SK-N-SH treated with all-trans-retinoic acid at 6 μM for 48 hours (cell line): ENCODE data around the gene CNDP1.
A peak's percentile ranks its signal among the peaks of the same experiment; 100 is the strongest.

Experiments used
- ATAC-seq: fragments of 200-7000 bp; cut with Tn5 transposase; 3 replicates; pipeline ENCODE4 v1.9.1; 2020; ENCODE audit warnings: mild to moderate bottlenecking, moderate library complexity
- ARNTL ChIP-seq: fragments of 450-650 bp; formaldehyde crosslinking; IDR thresholded peaks from 2 replicates; pipeline ENCODE4 v1.5.0; 2020; ENCODE audit warnings: low read depth, mild to moderate bottlenecking, moderate library complexity, borderline replicate concordance
- BACH2 ChIP-seq: fragments of 250-450 bp; sonication (Bioruptor Pico); IDR thresholded peaks from 2 replicates; pipeline ENCODE4 v1.9.0; 2021; ENCODE audit warnings: mild to moderate bottlenecking, borderline replicate concordance
- CSDC2 ChIP-seq: fragments of 250-450 bp; sonication (Bioruptor Pico); IDR thresholded peaks from 2 replicates; pipeline ENCODE4 v1.5.0; 2020; ENCODE audit warnings: mild to moderate bottlenecking, moderate library complexity
- ESRRG ChIP-seq: fragments of 250-450 bp; sonication (Bioruptor Pico); IDR thresholded peaks from 2 replicates; pipeline ENCODE4 v1.6.1; 2021; ENCODE audit warnings: mild to moderate bottlenecking
- GLIS3 ChIP-seq: fragments of 250-450 bp; sonication (Bioruptor Pico); IDR thresholded peaks from 2 replicates; pipeline ENCODE4 v1.5.0; 2020; ENCODE audit warnings: mild to moderate bottlenecking, moderate library complexity
- ISL1 ChIP-seq: fragments of 250-450 bp; sonication (Bioruptor Pico); IDR thresholded peaks from 2 replicates; pipeline ENCODE4 v2.1.2; 2022; ENCODE audit warnings: mild to moderate bottlenecking, moderate library complexity
- OSR1 ChIP-seq: fragments of 250-450 bp; sonication (Bioruptor Pico); IDR thresholded peaks from 2 replicates; pipeline ENCODE4 v1.8.0; 2022; ENCODE audit warnings: moderate library complexity, mild to moderate bottlenecking, inconsistent platforms
- PPARA ChIP-seq: fragments of 250-450 bp; sonication (Bioruptor Pico); IDR thresholded peaks from 2 replicates; pipeline ENCODE4 v1.5.0; 2020; ENCODE audit warnings: mild to moderate bottlenecking, borderline replicate concordance
- SNAI2 ChIP-seq: fragments of 250-450 bp; sonication (Bioruptor Pico); IDR thresholded peaks from 2 replicates; pipeline ENCODE4 v1.5.0; 2020; ENCODE audit warnings: mild to moderate bottlenecking, moderate library complexity
- TCF4 ChIP-seq: fragments of 250-450 bp; sonication (Bioruptor Pico); IDR thresholded peaks from 2 replicates; pipeline ENCODE4 v1.8.0; 2021; ENCODE audit warnings: mild to moderate bottlenecking, moderate library complexity, borderline replicate concordance
- TOX ChIP-seq: fragments of 250-450 bp; sonication (Bioruptor Pico); IDR thresholded peaks from 2 replicates; pipeline ENCODE4 v1.8.0; 2021; ENCODE audit warnings: mild to moderate bottlenecking, moderate library complexity, borderline replicate concordance
- ZC3H10 ChIP-seq: fragments of 250-450 bp; sonication (Bioruptor Pico); IDR thresholded peaks from 2 replicates; pipeline ENCODE4 v1.5.1; 2021; ENCODE audit warnings: mild to moderate bottlenecking, moderate library complexity
- ZFP3 ChIP-seq: fragments of 250-450 bp; sonication (Bioruptor Pico); IDR thresholded peaks from 2 replicates; pipeline ENCODE4 v1.5.0; 2020; ENCODE audit warnings: mild to moderate bottlenecking, moderate library complexity
- ZNF565 ChIP-seq: fragments of 450-650 bp; formaldehyde crosslinking; conservative IDR thresholded peaks from 2 replicates; pipeline ENCODE4 v1.5.0; 2020; ENCODE audit warnings: low read depth, mild to moderate bottlenecking, moderate library complexity
- ZNF70 ChIP-seq: fragments of 450-650 bp; formaldehyde crosslinking; IDR thresholded peaks from 2 replicates; pipeline ENCODE4 v1.5.0; 2020; ENCODE audit warnings: mild to moderate bottlenecking, moderate library complexity
- ZNF8 ChIP-seq: fragments of 450-650 bp; formaldehyde crosslinking; IDR thresholded peaks from 2 replicates; pipeline ENCODE4 v1.5.0; 2020; ENCODE audit warnings: mild to moderate bottlenecking, moderate library complexity
- TF ChIP-seq, protein P1 (sequence below): fragments of 250-450 bp; sonication (Bioruptor Pico); IDR thresholded peaks from 2 replicates; pipeline ENCODE4 v1.8.0; 2020; ENCODE audit warnings: mild to moderate bottlenecking, moderate library complexity, borderline replicate concordance
- TF ChIP-seq, protein P2 (sequence below): fragments of 250-450 bp; sonication (Bioruptor Pico); IDR thresholded peaks from 2 replicates; pipeline ENCODE4 v1.5.1; 2020; ENCODE audit warnings: low read depth, mild to moderate bottlenecking, moderate library complexity
- TF ChIP-seq, protein P3 (sequence below): fragments of 250-450 bp; sonication (Bioruptor Pico); IDR thresholded peaks from 2 replicates; pipeline ENCODE4 v1.5.1; 2021; ENCODE audit warnings: mild to moderate bottlenecking, moderate library complexity
- TF ChIP-seq, protein P4 (sequence below): fragments of 250-450 bp; sonication (Bioruptor Pico); IDR thresholded peaks from 2 replicates; pipeline ENCODE4 v1.8.0; 2021; ENCODE audit warnings: low read depth, mild to moderate bottlenecking, moderate library complexity, borderline replicate concordance

The CNDP1 gene

DNA sequence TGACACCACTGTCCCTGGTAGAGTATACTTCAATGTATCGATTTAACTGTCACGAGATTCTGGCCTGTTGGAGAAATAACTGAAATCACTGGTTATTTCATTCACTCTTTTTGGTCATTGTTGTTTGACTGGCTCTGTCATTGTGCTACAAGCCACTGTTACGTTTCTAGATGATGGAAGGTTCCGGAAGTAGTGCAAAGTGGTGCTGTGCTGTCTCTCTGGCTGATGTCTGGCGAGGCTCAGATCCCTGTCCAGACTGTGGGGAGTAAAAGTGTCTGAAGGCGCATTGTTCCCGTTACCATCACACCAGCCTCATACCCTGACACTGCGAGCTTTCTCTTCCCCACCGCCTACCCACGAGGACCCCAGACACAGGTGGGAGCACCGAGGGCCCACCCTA, 11.7 kb downstream of the CNDP1 start:
- ATAC-seq: no peak
- TF ChIP-seq ZFP3 (CRISPR knock-in tag) (no peak), TCF4 (no peak), GLIS3 (CRISPR knock-in tag) (no peak), ZNF70 (CRISPR knock-in tag) (no peak), ZNF8 (no peak), BACH2 (CRISPR knock-in tag) (no peak)
- TF ChIP-seq, protein P1, sequence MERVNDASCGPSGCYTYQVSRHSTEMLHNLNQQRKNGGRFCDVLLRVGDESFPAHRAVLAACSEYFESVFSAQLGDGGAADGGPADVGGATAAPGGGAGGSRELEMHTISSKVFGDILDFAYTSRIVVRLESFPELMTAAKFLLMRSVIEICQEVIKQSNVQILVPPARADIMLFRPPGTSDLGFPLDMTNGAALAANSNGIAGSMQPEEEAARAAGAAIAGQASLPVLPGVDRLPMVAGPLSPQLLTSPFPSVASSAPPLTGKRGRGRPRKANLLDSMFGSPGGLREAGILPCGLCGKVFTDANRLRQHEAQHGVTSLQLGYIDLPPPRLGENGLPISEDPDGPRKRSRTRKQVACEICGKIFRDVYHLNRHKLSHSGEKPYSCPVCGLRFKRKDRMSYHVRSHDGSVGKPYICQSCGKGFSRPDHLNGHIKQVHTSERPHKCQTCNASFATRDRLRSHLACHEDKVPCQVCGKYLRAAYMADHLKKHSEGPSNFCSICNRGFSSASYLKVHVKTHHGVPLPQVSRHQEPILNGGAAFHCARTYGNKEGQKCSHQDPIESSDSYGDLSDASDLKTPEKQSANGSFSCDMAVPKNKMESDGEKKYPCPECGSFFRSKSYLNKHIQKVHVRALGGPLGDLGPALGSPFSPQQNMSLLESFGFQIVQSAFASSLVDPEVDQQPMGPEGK (CRISPR knock-in tag): no peak

DNA sequence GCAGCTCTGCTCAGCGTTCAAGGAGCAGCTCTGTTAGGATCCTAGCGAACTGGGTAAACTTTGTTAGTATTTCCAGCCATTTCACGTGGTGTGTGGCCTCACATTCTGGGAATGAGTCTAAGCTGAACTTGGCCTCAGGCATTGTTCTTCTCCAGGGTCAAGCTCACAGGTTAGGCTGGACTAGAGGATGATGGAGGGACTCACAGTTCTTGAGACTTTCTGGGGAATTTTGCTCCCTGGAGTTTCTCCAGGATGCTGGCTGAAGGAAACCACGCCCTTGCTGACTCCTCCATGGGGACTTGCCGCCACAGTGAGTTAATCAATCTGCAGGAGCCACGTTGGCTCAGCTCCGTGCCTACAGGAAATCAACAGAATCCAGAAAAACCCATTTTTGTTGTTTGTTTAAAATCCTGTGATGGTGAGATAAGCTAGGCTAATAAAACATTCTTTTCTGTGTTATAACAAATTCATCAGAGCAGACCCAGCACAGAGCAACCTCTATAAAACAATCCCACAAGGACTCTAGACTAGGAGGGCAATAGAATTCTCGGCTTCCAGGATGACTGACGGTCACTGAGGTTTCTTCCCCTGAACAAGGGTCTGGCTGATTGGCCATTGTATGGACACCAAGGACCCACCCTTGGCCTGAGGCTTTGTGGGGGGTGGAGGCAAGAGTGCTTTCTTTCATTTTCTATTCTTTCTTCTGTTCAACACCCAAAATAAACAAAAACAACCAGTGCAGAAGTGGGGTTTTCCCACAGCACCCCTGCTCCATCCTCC, 12.6 kb downstream of the CNDP1 start:
- TF ChIP-seq ZNF70 (CRISPR knock-in tag): no peak
- TF ChIP-seq ARNTL (CRISPR knock-in tag): no peak
- TF ChIP-seq OSR1: no peak
- no peak for TF ChIP-seq CSDC2 (CRISPR knock-in tag)
- TF ChIP-seq SNAI2 (CRISPR knock-in tag): no peak
- TF ChIP-seq ESRRG (CRISPR knock-in tag): no peak
- TF ChIP-seq, protein P1 (CRISPR knock-in tag): no peak
- TF ChIP-seq, protein P2, sequence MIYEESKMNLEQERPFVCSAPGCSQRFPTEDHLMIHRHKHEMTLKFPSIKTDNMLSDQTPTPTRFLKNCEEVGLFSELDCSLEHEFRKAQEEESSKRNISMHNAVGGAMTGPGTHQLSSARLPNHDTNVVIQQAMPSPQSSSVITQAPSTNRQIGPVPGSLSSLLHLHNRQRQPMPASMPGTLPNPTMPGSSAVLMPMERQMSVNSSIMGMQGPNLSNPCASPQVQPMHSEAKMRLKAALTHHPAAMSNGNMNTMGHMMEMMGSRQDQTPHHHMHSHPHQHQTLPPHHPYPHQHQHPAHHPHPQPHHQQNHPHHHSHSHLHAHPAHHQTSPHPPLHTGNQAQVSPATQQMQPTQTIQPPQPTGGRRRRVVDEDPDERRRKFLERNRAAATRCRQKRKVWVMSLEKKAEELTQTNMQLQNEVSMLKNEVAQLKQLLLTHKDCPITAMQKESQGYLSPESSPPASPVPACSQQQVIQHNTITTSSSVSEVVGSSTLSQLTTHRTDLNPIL (CRISPR knock-in tag): no peak
- no peak for TF ChIP-seq GLIS3 (CRISPR knock-in tag)
- no peak for TF ChIP-seq TOX (CRISPR knock-in tag)
- no peak for TF ChIP-seq ZNF8
- peak; percentile 44 for ATAC-seq

DNA sequence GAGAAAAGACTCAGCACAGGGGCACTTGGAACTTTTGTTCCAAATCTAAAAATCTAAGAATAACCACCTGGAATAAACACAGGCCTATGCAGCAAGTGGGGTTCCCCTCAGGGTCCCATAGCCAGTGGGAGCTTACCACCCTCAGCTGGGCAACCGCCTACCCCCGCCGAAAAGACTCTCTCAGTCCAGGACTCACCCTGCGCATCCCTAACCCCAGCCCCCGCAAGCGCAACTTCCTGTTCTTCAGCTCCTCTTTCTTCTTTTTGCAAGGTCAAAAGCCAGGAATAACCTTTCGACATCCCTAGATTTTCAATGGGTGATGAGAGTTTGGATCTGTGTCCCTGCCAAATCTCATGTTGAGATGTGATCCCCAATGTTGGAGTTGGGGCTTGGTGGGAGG, 13.6 kb downstream of the CNDP1 start:
- TF ChIP-seq ZFP3 (CRISPR knock-in tag): no peak
- TF ChIP-seq, protein P3, sequence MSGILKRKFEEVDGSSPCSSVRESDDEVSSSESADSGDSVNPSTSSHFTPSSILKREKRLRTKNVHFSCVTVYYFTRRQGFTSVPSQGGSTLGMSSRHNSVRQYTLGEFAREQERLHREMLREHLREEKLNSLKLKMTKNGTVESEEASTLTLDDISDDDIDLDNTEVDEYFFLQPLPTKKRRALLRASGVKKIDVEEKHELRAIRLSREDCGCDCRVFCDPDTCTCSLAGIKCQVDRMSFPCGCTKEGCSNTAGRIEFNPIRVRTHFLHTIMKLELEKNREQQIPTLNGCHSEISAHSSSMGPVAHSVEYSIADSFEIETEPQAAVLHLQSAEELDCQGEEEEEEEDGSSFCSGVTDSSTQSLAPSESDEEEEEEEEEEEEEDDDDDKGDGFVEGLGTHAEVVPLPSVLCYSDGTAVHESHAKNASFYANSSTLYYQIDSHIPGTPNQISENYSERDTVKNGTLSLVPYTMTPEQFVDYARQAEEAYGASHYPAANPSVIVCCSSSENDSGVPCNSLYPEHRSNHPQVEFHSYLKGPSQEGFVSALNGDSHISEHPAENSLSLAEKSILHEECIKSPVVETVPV (CRISPR knock-in tag): no peak
- TF ChIP-seq PPARA (CRISPR knock-in tag): no peak
- TF ChIP-seq, protein P4, sequence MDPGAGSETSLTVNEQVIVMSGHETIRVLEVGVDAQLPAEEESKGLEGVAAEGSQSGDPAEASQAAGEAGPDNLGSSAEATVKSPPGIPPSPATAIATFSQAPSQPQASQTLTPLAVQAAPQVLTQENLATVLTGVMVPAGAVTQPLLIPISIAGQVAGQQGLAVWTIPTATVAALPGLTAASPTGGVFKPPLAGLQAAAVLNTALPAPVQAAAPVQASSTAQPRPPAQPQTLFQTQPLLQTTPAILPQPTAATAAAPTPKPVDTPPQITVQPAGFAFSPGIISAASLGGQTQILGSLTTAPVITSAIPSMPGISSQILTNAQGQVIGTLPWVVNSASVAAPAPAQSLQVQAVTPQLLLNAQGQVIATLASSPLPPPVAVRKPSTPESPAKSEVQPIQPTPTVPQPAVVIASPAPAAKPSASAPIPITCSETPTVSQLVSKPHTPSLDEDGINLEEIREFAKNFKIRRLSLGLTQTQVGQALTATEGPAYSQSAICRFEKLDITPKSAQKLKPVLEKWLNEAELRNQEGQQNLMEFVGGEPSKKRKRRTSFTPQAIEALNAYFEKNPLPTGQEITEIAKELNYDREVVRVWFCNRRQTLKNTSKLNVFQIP (CRISPR knock-in tag): no peak
- no peak for TF ChIP-seq BACH2 (CRISPR knock-in tag)
- TF ChIP-seq, protein P2 (CRISPR knock-in tag): no peak
- TF ChIP-seq ESRRG (CRISPR knock-in tag): no peak
- TF ChIP-seq, protein P1 (CRISPR knock-in tag): no peak
- TF ChIP-seq ISL1 (CRISPR knock-in tag): no peak
- TF ChIP-seq GLIS3 (CRISPR knock-in tag): no peak
- no peak for TF ChIP-seq ZNF8
- no peak for TF ChIP-seq ZNF70 (CRISPR knock-in tag)
- no peak for TF ChIP-seq ZC3H10 (CRISPR knock-in tag)
- TF ChIP-seq ZNF565: no peak
- no peak for TF ChIP-seq CSDC2 (CRISPR knock-in tag)
- no peak for TF ChIP-seq TOX (CRISPR knock-in tag)
- ATAC-seq: no peak
